Posterior cingulate gyrus (tissue), 11 donors: ENCODE measurements around the gene SRGAP3.

Experiments used
- DNase-seq, 10 donors: peaks; one replicate each; pipeline versions ENCODE4 v3.0.0 to v3.0.0-alpha.2; 2020 to 2021; ENCODE audit warnings: mixed read lengths in 3 of 10
- intact Hi-C: fragments of 100-400 bp; cut with DNase I; formaldehyde crosslinking; loops from one replicate; pipeline ENCODE4 v1.15.1; 2023

Gene SRGAP3

GRCh38 chr3:9008550-9009255 is 240.7 kb downstream of the SRGAP3 start:
- intact Hi-C loops = no loop called here
- DNase-seq = no peak

DNA sequence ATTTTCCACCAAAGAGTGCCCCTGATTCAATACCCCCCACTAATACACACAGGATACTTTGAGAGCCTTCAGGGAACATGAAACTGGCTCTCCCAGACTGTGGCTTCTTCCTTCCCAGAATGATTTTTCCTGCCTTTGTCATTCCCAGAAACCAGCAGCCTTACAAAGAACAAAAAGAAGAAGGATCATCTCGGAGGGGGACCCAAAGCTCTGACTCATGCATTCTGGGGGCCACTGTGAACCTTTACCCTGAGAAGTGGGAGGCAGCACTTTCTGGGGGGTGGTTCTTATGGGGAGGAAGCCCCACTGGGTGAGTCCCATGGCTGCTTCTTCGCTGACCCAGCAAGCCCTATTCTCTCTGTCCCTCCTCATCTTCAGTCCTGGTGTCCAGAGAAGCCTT is 241.5 kb downstream of the SRGAP3 start:
- no peak for DNase-seq
- intact Hi-C loops = no loop called here

- intact Hi-C loops = no loop called here
- DNase-seq = no peak
Measured at GRCh38 chr3:9007213-9007612, 242.2 kb downstream of the SRGAP3 start.

DNA sequence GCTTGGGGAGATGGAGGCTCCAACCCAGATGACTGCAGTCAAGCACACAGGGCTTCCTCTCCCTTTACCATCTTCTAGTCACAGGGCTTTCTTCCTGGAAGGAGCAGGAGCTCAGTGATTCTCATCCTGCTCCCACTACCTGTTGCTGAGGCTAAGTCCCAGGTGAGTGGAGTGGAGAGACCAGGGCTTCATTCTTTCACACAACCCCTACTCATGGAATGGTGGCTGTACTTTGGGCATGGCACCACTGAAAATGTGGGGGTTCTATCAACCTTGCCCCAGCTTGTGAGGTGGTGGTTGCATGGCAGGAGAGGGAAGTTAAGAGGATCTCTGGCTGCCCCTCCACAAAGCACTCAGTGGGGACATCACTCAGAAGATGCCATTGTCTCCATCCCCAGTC is 249.4 kb downstream of the SRGAP3 start:
- no peak for DNase-seq
- intact Hi-C loops = no loop called here

GRCh38 chr3:8997151-8997550 is 252.3 kb downstream of the SRGAP3 start:
- intact Hi-C loops = no loop called here
- DNase-seq = no peak

DNA sequence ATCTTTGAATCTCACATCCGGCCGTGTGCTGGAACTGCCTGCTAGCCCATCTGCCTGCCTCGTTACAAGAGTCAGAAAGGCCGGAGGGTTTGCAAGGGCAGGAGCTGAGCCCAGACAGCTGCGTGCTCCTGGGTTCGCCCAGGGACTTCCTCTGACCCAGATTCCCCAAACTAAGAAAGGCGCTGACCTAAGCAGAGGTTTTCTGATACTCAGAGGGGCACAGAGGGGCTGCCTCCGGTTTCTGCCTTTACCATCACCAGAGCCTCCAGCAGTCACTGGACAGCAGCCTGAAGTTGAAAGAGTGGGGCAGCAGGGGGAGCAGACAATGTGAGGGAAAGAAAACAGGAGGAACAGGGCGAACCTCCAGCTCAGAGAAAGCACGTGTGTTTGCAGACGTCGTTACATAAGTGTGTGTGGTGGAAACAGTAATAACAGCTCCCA is 252.7 kb downstream of the SRGAP3 start:
- peak in 9 of 10 donors; percentile 38 to 92 (median 62) for DNase-seq
- intact Hi-C loops = no loop called here

DNA sequence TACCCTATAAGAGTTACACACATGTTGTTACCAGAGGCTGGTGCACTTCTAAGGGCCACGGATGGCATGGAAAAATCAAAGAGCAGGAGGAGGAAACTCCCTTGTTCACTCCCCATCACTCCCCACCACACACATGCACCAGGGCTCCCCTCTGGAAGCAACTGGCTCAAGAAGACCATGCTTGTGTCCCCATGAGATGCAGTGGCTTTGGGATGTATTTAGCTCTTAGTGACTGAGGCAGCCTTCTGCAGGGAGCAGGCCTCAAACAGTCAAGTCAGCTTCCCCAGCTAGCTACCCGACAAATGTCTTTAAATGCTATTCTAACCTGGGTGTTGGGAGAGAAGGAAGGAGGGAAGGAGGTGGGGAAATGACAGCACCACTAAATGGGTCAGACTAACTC is 253.2 kb downstream of the SRGAP3 start:
- intact Hi-C loops = no loop called here

GRCh38 chr3:8994226-8994625 is 255.2 kb downstream of the SRGAP3 start:
- intact Hi-C loops = no loop called here
- DNase-seq = no peak

More for the DNA sequence above, 253.2 kb downstream of the SRGAP3 start:
- no peak for DNase-seq

- intact Hi-C loops = no loop called here
- DNase-seq = no peak
Measured at GRCh38 chr3:8993331-8993730, 256.1 kb downstream of the SRGAP3 start.

- intact Hi-C loops = no loop called here
- no peak for DNase-seq
Measured at GRCh38 chr3:8992854-8993253, 256.6 kb downstream of the SRGAP3 start.

DNA sequence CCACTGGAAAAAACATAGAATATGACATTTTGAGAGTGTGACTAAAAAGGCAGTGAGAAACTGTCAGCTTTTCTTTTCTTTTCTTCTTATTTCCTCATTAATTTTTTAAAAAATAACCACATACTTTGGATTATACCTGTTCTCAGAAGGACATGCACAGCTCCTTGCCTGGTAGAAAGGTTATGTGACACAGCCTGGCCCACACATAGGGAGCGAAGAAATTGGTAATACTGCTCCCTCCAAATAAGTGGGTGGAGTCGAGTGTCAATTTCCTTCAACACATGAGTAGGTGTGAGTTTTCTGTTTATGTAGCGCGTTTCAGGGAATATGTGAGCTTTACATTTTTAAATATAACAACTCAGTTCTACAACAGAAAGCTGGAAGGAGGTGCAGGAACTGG is 257.2 kb downstream of the SRGAP3 start:
- intact Hi-C loops = no loop called here
- no peak for DNase-seq

GRCh38 chr3:8990266-8991215 is 258.9 kb downstream of the SRGAP3 start:
- no peak for DNase-seq
- intact Hi-C loops = no loop called here

DNA sequence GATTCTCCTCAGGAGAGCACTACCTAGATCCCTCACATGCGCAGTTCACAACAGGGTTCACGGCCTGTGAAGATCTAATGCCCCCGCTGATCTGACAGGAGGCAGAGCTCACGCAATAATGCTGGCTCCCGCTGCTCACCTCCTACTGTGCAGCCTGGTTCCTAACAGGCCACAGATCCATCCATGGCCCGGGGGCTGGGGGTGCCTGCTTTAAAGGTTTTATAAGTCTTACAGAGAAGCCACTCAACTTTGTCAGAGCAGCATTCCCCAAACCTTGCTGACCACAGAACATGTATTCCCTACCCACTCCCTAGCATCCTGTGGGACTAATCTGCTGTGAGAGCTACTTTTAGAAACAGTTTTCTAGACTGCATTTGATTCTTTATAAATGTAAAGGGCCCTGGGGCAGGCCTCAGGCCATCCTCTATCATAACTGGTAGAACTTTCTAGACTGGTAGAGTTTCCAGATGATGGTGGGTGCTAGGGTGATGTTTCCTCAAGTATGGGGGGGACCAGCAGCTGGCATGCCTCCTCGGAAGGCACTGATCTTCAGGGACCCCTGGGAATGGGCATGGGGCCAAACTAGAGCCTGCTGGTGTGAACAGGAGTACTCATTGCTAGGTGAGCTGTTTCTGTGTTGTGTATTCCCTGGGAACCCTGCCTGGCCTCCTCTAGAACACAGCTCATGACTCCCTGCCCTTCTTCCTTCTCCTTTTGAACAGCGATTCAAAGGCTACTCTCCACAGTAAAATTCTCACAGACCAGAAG is 260.5 kb downstream of the SRGAP3 start:
- intact Hi-C loops = loop anchor here (2.0 to 5.0 kb wide), 2 partner anchors 78 to 313 kb away; no protein-coding TSS in a partner anchor
- no peak for DNase-seq

- intact Hi-C loops = loop anchor here (2.0 to 5.0 kb wide), 2 partner anchors 78 to 314 kb away; no protein-coding TSS in a partner anchor
- no peak for DNase-seq
Measured at GRCh38 chr3:8988384-8988655, 261.1 kb downstream of the SRGAP3 start.

DNA sequence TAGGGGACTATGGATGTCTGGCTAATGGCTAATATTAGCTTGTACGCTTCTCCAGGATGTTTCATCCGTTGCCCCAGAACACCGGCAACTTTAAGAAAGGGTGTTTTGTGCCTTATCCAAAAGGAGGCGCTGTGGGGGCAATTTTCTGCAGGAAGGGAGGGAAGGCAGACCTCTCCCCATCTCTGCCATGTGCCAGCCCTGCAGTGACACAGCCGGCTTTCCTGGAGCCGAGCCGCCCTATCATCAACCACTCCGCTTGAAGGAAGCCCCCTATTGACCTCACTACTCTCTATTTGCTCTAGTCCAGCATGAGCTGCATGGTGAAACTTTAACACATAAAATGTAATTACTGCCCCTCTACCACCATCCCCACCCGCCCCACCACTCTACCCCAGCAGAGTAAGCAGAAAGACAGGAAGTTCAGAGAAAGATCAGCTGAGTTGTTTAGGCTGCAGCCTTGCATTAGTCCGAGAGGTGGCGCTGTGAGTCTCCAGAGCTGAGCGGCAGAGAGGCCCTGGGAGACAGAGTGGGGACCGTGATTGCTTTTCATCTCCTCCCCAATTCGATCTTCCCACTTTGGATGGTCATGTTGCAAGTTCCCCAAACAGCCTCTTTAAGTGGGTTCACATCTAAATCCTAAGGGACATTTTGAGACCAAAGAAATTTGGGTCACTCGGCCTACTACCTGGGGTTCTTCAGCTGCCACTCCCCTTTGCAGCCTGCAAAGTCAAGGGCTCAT is 261.6 kb downstream of the SRGAP3 start:
- DNase-seq = peak; percentile 60 to 96 (median 78)
- intact Hi-C loops = loop anchor here (2.0 to 5.0 kb wide), 2 partner anchors 79 to 314 kb away; no protein-coding TSS in a partner anchor

- DNase-seq = peak in 1 of 10 donors; percentile 81
- intact Hi-C loops = loop anchor here (5.0 kb wide), 1 partner anchor 315 kb away; no protein-coding TSS in a partner anchor
Measured at GRCh38 chr3:8987226-8987625, 262.2 kb downstream of the SRGAP3 start.

DNA sequence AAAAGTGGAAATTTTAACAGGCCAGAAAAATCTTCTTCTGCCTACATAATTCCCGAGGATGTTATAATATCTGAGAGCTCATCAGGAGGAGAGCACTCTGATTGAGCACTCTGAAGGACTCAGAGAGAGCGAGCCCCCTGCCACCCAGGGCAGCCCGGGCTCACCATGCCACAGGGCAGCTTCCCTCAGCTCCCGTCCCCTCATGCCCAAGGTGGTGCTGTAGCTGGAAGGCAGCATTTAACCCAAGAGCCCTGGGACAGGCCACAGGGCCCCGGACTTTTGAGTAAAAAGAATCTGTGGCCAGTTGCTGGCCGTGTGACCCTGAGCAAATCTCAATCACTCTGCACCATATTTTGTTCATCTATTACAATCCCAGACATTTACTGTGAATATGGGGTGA is 262.7 kb downstream of the SRGAP3 start:
- intact Hi-C loops = loop anchor here (5.0 kb wide), 1 partner anchor 316 kb away; no protein-coding TSS in a partner anchor
- DNase-seq = no peak

- intact Hi-C loops = loop anchor here (5.0 kb wide), 1 partner anchor 316 kb away; no protein-coding TSS in a partner anchor
- DNase-seq = peak in 1 of 10 donors; percentile 79
Measured at GRCh38 chr3:8985876-8986275, 263.6 kb downstream of the SRGAP3 start.

DNA sequence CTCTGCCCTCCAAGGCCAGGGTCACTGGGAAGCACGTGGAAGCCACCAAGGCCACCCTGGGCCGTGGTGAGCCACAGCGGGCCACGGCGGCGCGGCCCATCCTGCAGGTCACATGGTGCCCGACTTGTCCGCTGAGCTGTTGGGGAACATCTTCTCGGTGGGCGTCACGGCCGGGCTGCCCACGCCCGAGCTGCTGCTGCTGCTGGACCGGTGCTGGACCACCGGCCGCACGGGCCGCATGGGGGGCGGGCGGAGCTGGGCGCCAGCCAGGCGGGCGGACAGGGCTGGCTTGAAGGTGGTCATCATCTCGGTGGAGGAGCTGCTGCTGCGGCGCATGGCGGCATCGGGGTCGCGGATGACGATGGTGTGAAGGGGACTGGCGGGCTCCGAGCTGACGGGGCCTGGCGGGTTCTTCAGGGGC is 264.0 kb downstream of the SRGAP3 start:
- intact Hi-C loops = loop anchor here (5.0 kb wide), 1 partner anchor 317 kb away; no protein-coding TSS in a partner anchor
- DNase-seq = peak in 1 of 10 donors; percentile 85

DNA sequence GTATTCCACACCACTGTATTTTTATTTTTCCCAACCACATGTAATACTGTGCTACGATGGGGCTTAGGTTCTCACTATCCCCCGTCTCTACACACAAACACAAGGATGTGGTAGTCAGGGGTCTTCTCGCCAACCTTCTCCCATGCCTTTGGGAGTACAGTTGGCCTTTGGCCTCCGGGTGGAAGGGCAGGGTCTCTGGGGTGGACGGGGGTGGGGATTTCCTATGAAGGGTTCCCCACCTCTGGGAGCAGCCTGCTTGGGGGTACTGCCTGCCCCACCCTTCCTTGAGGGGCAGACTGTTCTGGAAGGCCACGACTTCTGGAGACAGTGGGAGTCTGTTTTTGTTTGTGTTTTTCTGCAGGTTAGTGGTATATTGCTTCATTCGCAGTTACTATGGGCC is 264.9 kb downstream of the SRGAP3 start:
- intact Hi-C loops = no loop called here
- no peak for DNase-seq
